ENCODE data around the gene ANXA8.
"Not testable (repeated sequence)": the region's sequence is repeated elsewhere in the genome, so short reads cannot be mapped to it uniquely, and the experiment has no call there.

DNA sequence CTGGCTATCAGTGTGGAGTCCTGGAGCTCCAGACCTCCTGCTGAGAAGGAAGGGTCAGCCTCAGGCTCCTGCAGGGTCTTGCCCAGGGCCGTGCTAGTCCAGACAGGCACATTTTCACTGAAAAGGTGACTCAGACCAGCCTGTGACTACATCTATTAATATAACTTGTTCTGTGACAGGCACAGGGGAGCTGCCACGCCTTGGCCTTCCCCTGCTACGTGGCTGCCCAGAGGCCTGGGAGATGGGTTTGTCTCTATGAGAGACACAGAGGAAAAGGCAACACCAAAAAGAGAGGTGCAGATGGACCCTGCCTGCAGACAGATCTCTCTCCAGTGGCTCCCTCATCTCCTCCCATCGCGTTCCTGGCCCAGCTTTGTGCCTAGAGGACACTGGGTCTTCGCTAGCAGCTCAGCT lies 2.1 kb downstream of the ANXA8 start:
- TF ChIP-seq, protein P1, sequence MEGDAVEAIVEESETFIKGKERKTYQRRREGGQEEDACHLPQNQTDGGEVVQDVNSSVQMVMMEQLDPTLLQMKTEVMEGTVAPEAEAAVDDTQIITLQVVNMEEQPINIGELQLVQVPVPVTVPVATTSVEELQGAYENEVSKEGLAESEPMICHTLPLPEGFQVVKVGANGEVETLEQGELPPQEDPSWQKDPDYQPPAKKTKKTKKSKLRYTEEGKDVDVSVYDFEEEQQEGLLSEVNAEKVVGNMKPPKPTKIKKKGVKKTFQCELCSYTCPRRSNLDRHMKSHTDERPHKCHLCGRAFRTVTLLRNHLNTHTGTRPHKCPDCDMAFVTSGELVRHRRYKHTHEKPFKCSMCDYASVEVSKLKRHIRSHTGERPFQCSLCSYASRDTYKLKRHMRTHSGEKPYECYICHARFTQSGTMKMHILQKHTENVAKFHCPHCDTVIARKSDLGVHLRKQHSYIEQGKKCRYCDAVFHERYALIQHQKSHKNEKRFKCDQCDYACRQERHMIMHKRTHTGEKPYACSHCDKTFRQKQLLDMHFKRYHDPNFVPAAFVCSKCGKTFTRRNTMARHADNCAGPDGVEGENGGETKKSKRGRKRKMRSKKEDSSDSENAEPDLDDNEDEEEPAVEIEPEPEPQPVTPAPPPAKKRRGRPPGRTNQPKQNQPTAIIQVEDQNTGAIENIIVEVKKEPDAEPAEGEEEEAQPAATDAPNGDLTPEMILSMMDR (conservative IDR thresholded peaks at IDR 0.05 in 1 of 2, IDR thresholded peaks at IDR 0.05 in 1 of 2; ENCODE audit: extremely low read depth in 1 of 2, insufficient read depth in 1 of 2, low read depth in 1 of 2, low read length in 2 of 2), result not testable (repeated sequence)
- not testable (repeated sequence) for TF ChIP-seq EZH2 (IDR thresholded peaks at IDR 0.05; ENCODE audit: borderline replicate concordance, low read length)
